NCI-H1105 treated with DMSO at 0.1 percent for 48 hours (cell line): ENCODE results near the gene AMHR2.
A peak's percentile ranks its signal among the peaks of the same experiment; 100 is the strongest.

Experiments used
- DNase-seq: peaks from one replicate; lab custom pipeline; 2025; lab: John Stamatoyannopoulos, UW

Gene AMHR2

GRCh38 chr12:53452159-53453077 lies 28.8 kb downstream of the AMHR2 start:
- peak; percentile 26 for DNase-seq

- DNase-seq, result no peak
Measured at GRCh38 chr12:53453953-53454640, 30.4 kb downstream of the AMHR2 start.

- no peak for DNase-seq
Measured at GRCh38 chr12:53454707-53455106, 31.1 kb downstream of the AMHR2 start.

- DNase-seq, result no peak
Measured at GRCh38 chr12:53456654-53457366, 33.2 kb downstream of the AMHR2 start.

GRCh38 chr12:53459097-53459496 lies 35.4 kb downstream of the AMHR2 start:
- DNase-seq, result no peak

- no peak for DNase-seq
Measured at GRCh38 chr12:53461059-53461458, 37.4 kb downstream of the AMHR2 start.

GRCh38 chr12:53461591-53461990 lies 37.9 kb downstream of the AMHR2 start:
- no peak for DNase-seq

GRCh38 chr12:53462935-53463334 lies 39.3 kb downstream of the AMHR2 start:
- DNase-seq, result no peak

- DNase-seq, result no peak
Measured at GRCh38 chr12:53463802-53464560, 40.3 kb downstream of the AMHR2 start.

- DNase-seq, result no peak
Measured at GRCh38 chr12:53464685-53465418, 41.2 kb downstream of the AMHR2 start.

- no peak for DNase-seq
Measured at GRCh38 chr12:53465679-53466078, 42.0 kb downstream of the AMHR2 start.

- DNase-seq, result no peak
Measured at GRCh38 chr12:53466640-53467039, 43.0 kb downstream of the AMHR2 start.

- DNase-seq, result no peak
Measured at GRCh38 chr12:53467082-53467481, 43.4 kb downstream of the AMHR2 start.

GRCh38 chr12:53467880-53468279 lies 44.2 kb downstream of the AMHR2 start:
- DNase-seq, result no peak

- DNase-seq, result no peak
Measured at GRCh38 chr12:53468282-53468681, 44.6 kb downstream of the AMHR2 start.

GRCh38 chr12:53472056-53472582 lies 48.5 kb downstream of the AMHR2 start:
- no peak for DNase-seq

GRCh38 chr12:53474077-53474476 lies 50.4 kb downstream of the AMHR2 start:
- DNase-seq, result no peak

- DNase-seq, result no peak
Measured at GRCh38 chr12:53474819-53475218, 51.2 kb downstream of the AMHR2 start.

- DNase-seq, result no peak
Measured at GRCh38 chr12:53476769-53477209, 53.1 kb downstream of the AMHR2 start.

- no peak for DNase-seq
Measured at GRCh38 chr12:53478865-53479264, 55.2 kb downstream of the AMHR2 start.

GRCh38 chr12:53479331-53479730 lies 55.7 kb downstream of the AMHR2 start:
- no peak for DNase-seq
